HepG2 (cell line): ENCODE data around the gene PEAK1. TPM values are rescaled to one million over a fixed set of nuclear protein-coding genes. Genes with fewer than 3 reads are reported as not detected.
A peak's percentile ranks its signal among the peaks of the same experiment; 100 is the strongest.
"Not testable (repeated sequence)": the region's sequence is repeated elsewhere in the genome, so short reads cannot be mapped to it uniquely, and the experiment has no call there.

Experiments used
- ATAC-seq: fragments of 200-7000 bp; cut with Tn5 transposase; 3 replicates; pipeline ENCODE4 v1.9.1; 2020; ENCODE audit warnings: mild to moderate bottlenecking, moderate library complexity
- BruUV-seq: library from RNA; stranded (reverse); fragments of 400-500 nt; replicated peaks from 2 replicates; lab custom pipeline; 2021; lab: Mats Ljungman, UMichigan
- CTCF ChIA-PET: fragments of 300-600 bp; formaldehyde crosslinking; extraction: SDS; loops from one replicate; lab custom pipeline; 2021; ENCODE audit warnings: low total read pairs, inconsistent platforms, low intra/inter-chr PET ratio; lab: Yijun Ruan, JAX
- POLR2A ChIA-PET: fragments of 350-600 bp; sonication (Branson Sonifier 250); formaldehyde crosslinking; loops from one replicate; lab custom pipeline; 2020; ENCODE audit warnings: antibody characterized with exemption, inconsistent platforms; lab: Yijun Ruan, JAX
- DNase-seq: peaks from one replicate; pipeline ENCODE4 v3.0.0-alpha.2; 2015; ENCODE audit warnings: low spot score
- FAIRE-seq: peaks from 3 replicates; lab custom pipeline; 2011; peaks lifted over from hg19 to GRCh38; lab: Jason Lieb, UNC
- H2AFZ ChIP-seq: one replicate; pipeline ENCODE4 v1.6.1; 2011; ENCODE audit warnings: low read length, inconsistent platforms
- H3K27ac ChIP-seq: fragments of 300-600 bp; 3 replicates; pipeline ENCODE4 v1.8.0; 2011; ENCODE audit warnings: mixed run types, mild to moderate bottlenecking, mixed read lengths, low read length, inconsistent platforms; ENCODE audit not compliant: insufficient read depth; ENCODE audit errors: extremely low read length
- H3K27me3 ChIP-seq, 2 experiments: fragments of 200-600 bp in 1 of 2; 2 replicates in 1 of 2; 3 replicates in 1 of 2; pipeline versions ENCODE4 v1.6.0 to v1.8.0; 2011; ENCODE audit warnings: low read length in 2 of 2, mild to moderate bottlenecking in 2 of 2, moderate library complexity in 2 of 2, inconsistent platforms in 1 of 2; ENCODE audit not compliant: insufficient read depth in 2 of 2, control insufficient read depth in 1 of 2
- H3K36me3 ChIP-seq, 2 experiments: fragments of 200-600 bp in 1 of 2; replicated peaks in 1 of 2; 2 replicates in 1 of 2; 3 replicates in 1 of 2; pipeline versions ENCODE4 v1.5.1 to v1.8.0; 2011; ENCODE audit warnings: low read length in 2 of 2, inconsistent platforms in 1 of 2; ENCODE audit not compliant: insufficient read depth in 2 of 2, control insufficient read depth in 1 of 2
- H3K4me1 ChIP-seq: 2 replicates; pipeline ENCODE4 v1.5.1; 2012; ENCODE audit warnings: low read length, inconsistent platforms; ENCODE audit not compliant: insufficient read depth
- H3K4me2 ChIP-seq: 2 replicates; pipeline ENCODE4 v1.6.0; 2011; ENCODE audit warnings: low read depth, low read length, inconsistent platforms
- H3K4me3 ChIP-seq, 3 experiments: fragments of 200-600 bp in 1 of 3; sonication (generic), shearing (Covaris generic) in 1 of 3; replicated peaks in 1 of 3; 2 replicates each; pipeline ENCODE4 v1.5.1; 2011 to 2016; ENCODE audit warnings: low read length in 3 of 3, inconsistent platforms in 2 of 3, low read depth in 2 of 3, mild to moderate bottlenecking in 2 of 3, control low read depth in 1 of 3, mixed read lengths in 1 of 3; ENCODE audit not compliant: insufficient read depth in 1 of 3
- H3K79me2 ChIP-seq: one replicate; pipeline ENCODE4 v1.6.1; 2011; ENCODE audit warnings: low read length, inconsistent platforms; ENCODE audit not compliant: insufficient read depth
- H3K9ac ChIP-seq: 2 replicates; pipeline ENCODE4 v1.6.0; 2011; ENCODE audit warnings: mild to moderate bottlenecking, low read depth, low read length, inconsistent platforms; ENCODE audit not compliant: insufficient read depth
- H3K9me3 ChIP-seq: 2 replicates; pipeline ENCODE4 v1.5.1; 2012; ENCODE audit warnings: mild to moderate bottlenecking, low read length
- H4K20me1 ChIP-seq: 2 replicates; pipeline ENCODE4 v1.6.0; 2011; ENCODE audit warnings: inconsistent platforms, mild to moderate bottlenecking, low read length, moderate library complexity; ENCODE audit not compliant: insufficient read depth
- ATF7 ChIP-seq, 2 experiments: fragments of 450-650 bp in 1 of 2; sonication (generic) in 1 of 2; formaldehyde crosslinking in 1 of 2; IDR thresholded peaks; 2 replicates each; pipeline versions ENCODE4 v1.4.0 to v1.6.1; 2016 to 2020; ENCODE audit warnings: antibody characterized with exemption in 1 of 2, mild to moderate bottlenecking in 1 of 2, missing genetic modification reagents in 1 of 2
- MAFK ChIP-seq, 2 experiments: IDR thresholded peaks in 1 of 2; conservative IDR thresholded peaks in 1 of 2; 2 replicates each; pipeline ENCODE4 v1.6.1; 2011; ENCODE audit warnings: improper control_type of control experiment in 2 of 2, low read length in 2 of 2
- ZNF264 ChIP-seq: sonication (generic); formaldehyde crosslinking; IDR thresholded peaks from 2 replicates; pipeline ENCODE4 v1.4.0; 2020; ENCODE audit warnings: missing genetic modification reagents
- WGBS: methylation state at CpG from one replicate; pipeline ENCODE4 v1.1.6; 2017; ENCODE audit warnings: low lambda C conversion rate; 5-methylcytosine and 5-hydroxymethylcytosine counted together
- in situ Hi-C: cut with HindIII; loops from 2 replicates; pipeline ENCODE4 v1.10.0; 2017; ENCODE audit warnings: low pct_unique_long_range_greater_than_20kb; ENCODE audit not compliant: extremely low pct_ligation_motif_present
- intact Hi-C: fragments of 100-400 bp; cut with micrococcal nuclease; formaldehyde crosslinking; loops from one replicate; pipeline ENCODE4 v1.10.0; 2022; ENCODE audit not compliant: unreplicated experiment
- polyA plus RNA-seq, 8 experiments: library from polyadenylated mRNA; depleted of rRNA in 3 of 8; stranded (reverse) in 7 of 8; unstranded in 1 of 8; fragments of >200 nt; fragmentation: Illumina TruSeq in 4 of 8; extraction: Trizol in 4 of 8; gene quantifications; 2 replicates each; pipeline versions ENCODE4 v1.2.1 to v1.2.3, GENCODE V29; 2011 to 2016; ENCODE audit warnings: low read depth in 4 of 8, missing spikeins in 1 of 8, mixed read lengths in 1 of 8; ENCODE audit not compliant: insufficient read depth in 1 of 8
- total RNA-seq, 5 experiments: library from RNA; depleted of rRNA; stranded (reverse); fragments of >200 nt; fragmentation: Illumina TruSeq; extraction: Trizol; gene quantifications; 2 replicates each; pipeline ENCODE4 v1.2.3, GENCODE V29; 2016; ENCODE audit warnings: low read depth in 1 of 5

Gene PEAK1
- total and polyA plus RNA-seq, 2 of the 13 experiments (the other 11 are each of a cell fraction or from before 2014, with no cell fraction given): 6.0 to 6.6 TPM

GRCh38 chr15:77273136-77273535 lies 146.8 kb downstream of the PEAK1 start:
- H3K36me3 ChIP-seq; BruUV-seq; in situ Hi-C loops; DNase-seq; H4K20me1 ChIP-seq; FAIRE-seq; POLR2A ChIA-PET; H3K27me3 ChIP-seq; H3K4me2 ChIP-seq; ATAC-seq; intact Hi-C loops; H3K27ac ChIP-seq; H2AFZ ChIP-seq; H3K4me1 ChIP-seq; CTCF ChIA-PET; H3K9ac ChIP-seq; H3K4me3 ChIP-seq; H3K9me3 ChIP-seq; H3K79me2 ChIP-seq; TF ChIP-seq ATF7 (CRISPR knock-in tag; IDR thresholded peaks at IDR 0.05): not testable (repeated sequence)
- 0 out of 2 replicates have a peak, but pooled peaks have one; percentile 23 for TF ChIP-seq ATF7 (IDR thresholded peaks at IDR 0.05)

- no peaks in the 10 kb centered on the region for H3K4me1 ChIP-seq
- ChIA-PET POLR2A (no interaction called here), CTCF (no interaction called here)
- H4K20me1 ChIP-seq: no peaks in the 10 kb centered on the region
- ATAC-seq (no peak), DNase-seq (no peak), FAIRE-seq (no peak)
- no peak overlapping the region for H3K4me3 ChIP-seq
- no peaks in the 10 kb centered on the region for H3K79me2 ChIP-seq
- no peak overlapping the region for H2AFZ ChIP-seq
- H3K9ac ChIP-seq: no peak overlapping the region
- H3K9me3 ChIP-seq: no peaks in the 10 kb centered on the region
- 95% methylated on average over 4 of the region's 5 CpGs for WGBS
- H3K27ac ChIP-seq: no peak overlapping the region
- BruUV-seq: no TSS peak
- H3K4me2 ChIP-seq: no peak overlapping the region
- intact Hi-C loops: no loop called here
- no peaks in the 10 kb centered on the region; a peak in 1 of 5 replicates for H3K36me3 ChIP-seq
- in situ Hi-C loops: no loop called here
- no peaks in the 10 kb centered on the region for H3K27me3 ChIP-seq
- TF ChIP-seq MAFK (conservative IDR thresholded peaks at IDR 0.05 in 1 of 2, IDR thresholded peaks at IDR 0.05 in 1 of 2; ENCODE audit: low read length in 2 of 2) (peak in 1 of 2 experiments; percentile 39; a peak in 1 of 4 replicates), ZNF264 (CRISPR knock-in tag) (no peak)
Measured at GRCh38 chr15:77266708-77267386, 153.1 kb downstream of the PEAK1 start.
